Transverse colon (tissue), 4 donors: Measurements from ENCODE around the gene BLOC1S3. TPM values are rescaled to one million over a fixed set of nuclear protein-coding genes. Genes with fewer than 3 reads are reported as not detected.

Source experiments
- DNase-seq: peaks from one replicate; pipeline ENCODE4 v3.0.0-alpha.2; 2019
- H3K27ac ChIP-seq, 4 donors: fragments of 200-600 bp; sonication (generic); 2 replicates each; pipeline ENCODE4 v1.5.1; 2016 to 2018; ENCODE audit warnings: inconsistent platforms in 4 of 4
- H3K27me3 ChIP-seq: fragments of 200-600 bp; sonication (generic); 2 replicates; pipeline ENCODE4 v1.5.1; 2017; ENCODE audit warnings: inconsistent platforms
- H3K36me3 ChIP-seq, 4 donors: fragments of 200-600 bp; sonication (generic); 2 replicates each; pipeline ENCODE4 v1.5.1; 2017 to 2019; ENCODE audit warnings: inconsistent platforms in 4 of 4
- H3K4me1 ChIP-seq, 4 donors: fragments of 200-600 bp; sonication (generic); 2 replicates each; pipeline ENCODE4 v1.5.1; 2017 to 2020; ENCODE audit warnings: inconsistent platforms in 4 of 4
- H3K4me3 ChIP-seq, 4 donors: fragments of 200-600 bp; sonication (generic); 1 replicate in 1 of 4; 2 replicates in 3 of 4; pipeline versions ENCODE4 v1.5.1 to v1.6.1; 2017 to 2019; ENCODE audit warnings: inconsistent platforms in 4 of 4
- H3K9me3 ChIP-seq, 2 donors: fragments of 200-600 bp; sonication (generic); 2 replicates each; pipeline ENCODE4 v1.5.1; 2017 to 2019; ENCODE audit warnings: inconsistent platforms in 2 of 2
- EP300 ChIP-seq: sonication (generic); formaldehyde crosslinking; IDR thresholded peaks from one replicate; pipeline ENCODE4 v1.6.1; 2017; ENCODE audit warnings: antibody characterized with exemption, low read depth
- POLR2A ChIP-seq: fragments of 450-650 bp; IDR thresholded peaks from one replicate; pipeline ENCODE4 v1.6.1; 2016; ENCODE audit warnings: antibody characterized with exemption, mild to moderate bottlenecking, moderate library complexity
- POLR2AphosphoS5 ChIP-seq, 3 donors: sonication (generic); formaldehyde crosslinking; IDR thresholded peaks; one replicate each; pipeline ENCODE4 v1.6.1; 2016; ENCODE audit warnings: antibody characterized with exemption in 3 of 3
- WGBS, 2 donors: methylation state at CpG; one replicate each; pipeline ENCODE4 v1.1.5; 2018; ENCODE audit warnings: low coverage in 1 of 2; 5-methylcytosine and 5-hydroxymethylcytosine counted together
- in situ Hi-C, 4 donors: fragments of 200-750 bp; cut with MboI; loops; one replicate each; pipeline versions ENCODE4 v1.15.0 to v1.15.1; 2017; ENCODE audit warnings: low sequenced_read_pairs in 3 of 4, low pct_ligation_motif_present in 1 of 4, low pct_unique_long_range_greater_than_20kb in 1 of 4
- intact Hi-C: fragments of 100-400 bp; cut with DNase I; formaldehyde crosslinking; loops from one replicate; pipeline ENCODE4 v1.15.1; 2023; ENCODE audit warnings: low total_unique reads
- total RNA-seq, 4 donors: library from RNA; depleted of rRNA; stranded (reverse); fragments of >200 nt; gene quantifications; one replicate each; pipeline ENCODE4 v1.1.0, GENCODE V29; 2016
- TF ChIP-seq, protein P1 (sequence below), 5 experiments: fragments of 200-600 bp in 3 of 5; fragments of 450-650 bp in 2 of 5; sonication (generic) in 3 of 5; IDR thresholded peaks; 1 replicate in 2 of 5; 2 replicates in 3 of 5; pipeline ENCODE4 v1.5.1; 2016 to 2017; ENCODE audit warnings: antibody characterized with exemption in 5 of 5, inconsistent platforms in 3 of 5, mild to moderate bottlenecking in 2 of 5, moderate library complexity in 1 of 5

BLOC1S3 gene
- total RNA-seq, 4 donors from 2014 or later: 5.0 to 10.3 (median 9.2) TPM

DNA sequence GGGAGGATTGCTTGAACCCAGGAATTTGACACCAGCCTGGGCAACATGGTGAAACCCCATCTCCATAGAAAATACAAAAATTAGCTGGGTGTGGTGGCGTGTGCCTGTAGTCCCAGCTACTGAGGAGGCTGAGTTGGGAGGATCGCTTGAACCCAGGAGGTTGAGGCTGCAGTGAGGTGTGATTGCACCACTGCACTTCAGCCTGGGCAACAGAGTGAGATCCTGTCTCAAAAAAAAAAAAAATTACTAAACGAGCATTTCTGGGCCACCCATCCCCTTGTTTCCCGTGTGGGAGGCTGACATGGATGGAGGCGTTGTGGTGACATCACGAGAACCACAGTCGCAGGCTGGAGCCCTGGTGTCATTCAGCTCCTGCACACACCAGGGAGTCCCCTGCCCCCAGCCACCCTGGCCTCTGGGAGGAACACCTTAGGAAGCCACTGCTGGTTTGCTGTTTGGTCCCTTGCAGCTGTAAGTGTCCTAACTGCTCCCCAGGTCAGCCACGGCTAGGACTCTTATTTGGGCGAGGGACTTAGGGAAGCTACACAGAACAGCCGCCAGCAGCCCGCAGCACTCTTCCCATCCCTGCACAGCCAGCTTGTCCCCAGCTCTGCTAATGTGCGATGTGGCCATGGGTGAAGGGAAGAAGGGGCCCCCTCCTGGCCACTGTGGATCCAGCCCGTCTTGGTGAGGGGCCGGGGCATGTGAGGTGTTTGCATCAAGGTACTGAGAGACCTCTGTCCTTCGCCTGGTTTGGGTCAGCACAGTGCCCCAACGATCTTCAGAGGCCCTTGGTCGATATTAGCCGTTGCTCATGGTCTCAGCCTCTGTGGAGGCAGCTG lies 30.5 kb upstream of the BLOC1S3 start:
- H3K36me3 ChIP-seq: peaks cover 0 to 12% (median 6%) of the 10 kb centered on the region in 4 donors
- no peak overlapping the region for H3K27ac ChIP-seq
- TF ChIP-seq, protein P1, sequence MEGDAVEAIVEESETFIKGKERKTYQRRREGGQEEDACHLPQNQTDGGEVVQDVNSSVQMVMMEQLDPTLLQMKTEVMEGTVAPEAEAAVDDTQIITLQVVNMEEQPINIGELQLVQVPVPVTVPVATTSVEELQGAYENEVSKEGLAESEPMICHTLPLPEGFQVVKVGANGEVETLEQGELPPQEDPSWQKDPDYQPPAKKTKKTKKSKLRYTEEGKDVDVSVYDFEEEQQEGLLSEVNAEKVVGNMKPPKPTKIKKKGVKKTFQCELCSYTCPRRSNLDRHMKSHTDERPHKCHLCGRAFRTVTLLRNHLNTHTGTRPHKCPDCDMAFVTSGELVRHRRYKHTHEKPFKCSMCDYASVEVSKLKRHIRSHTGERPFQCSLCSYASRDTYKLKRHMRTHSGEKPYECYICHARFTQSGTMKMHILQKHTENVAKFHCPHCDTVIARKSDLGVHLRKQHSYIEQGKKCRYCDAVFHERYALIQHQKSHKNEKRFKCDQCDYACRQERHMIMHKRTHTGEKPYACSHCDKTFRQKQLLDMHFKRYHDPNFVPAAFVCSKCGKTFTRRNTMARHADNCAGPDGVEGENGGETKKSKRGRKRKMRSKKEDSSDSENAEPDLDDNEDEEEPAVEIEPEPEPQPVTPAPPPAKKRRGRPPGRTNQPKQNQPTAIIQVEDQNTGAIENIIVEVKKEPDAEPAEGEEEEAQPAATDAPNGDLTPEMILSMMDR (IDR thresholded peaks at IDR 0.05): no peak
- no peak for TF ChIP-seq EP300
- in situ Hi-C loops (no loop called here), intact Hi-C loops (no loop called here)
- H3K4me1 ChIP-seq: peaks cover 13 to 17% (median 14%) of the 10 kb centered on the region in 4 donors
- H3K9me3 ChIP-seq: no peaks in the 10 kb centered on the region
- H3K4me3 ChIP-seq: no peak overlapping the region
- no peak for DNase-seq
- 87 to 88% methylated on average over 3 to 18 of the region's 18 CpGs for WGBS, 2 donors
- peaks cover 28% of the 10 kb centered on the region for H3K27me3 ChIP-seq

DNA sequence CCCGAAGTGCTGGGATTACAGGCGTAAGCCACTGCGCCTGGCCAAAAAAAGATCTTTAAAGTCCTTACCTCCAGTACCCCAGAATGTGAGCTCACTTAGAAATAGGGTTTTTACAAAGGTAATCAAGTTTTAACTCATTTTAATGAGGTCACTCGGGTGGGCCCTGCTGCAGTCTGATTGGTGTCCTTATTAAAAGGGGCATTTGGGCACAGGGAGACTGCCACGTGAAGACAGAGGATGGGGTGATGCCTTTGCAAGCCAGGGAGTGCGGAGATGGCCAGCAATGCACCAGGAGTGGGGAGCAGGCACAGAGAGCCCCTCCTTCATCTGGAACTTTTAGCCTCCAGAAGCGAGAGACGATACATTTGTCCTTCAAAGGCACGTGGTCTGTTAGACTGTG lies 29.5 kb upstream of the BLOC1S3 start:
- 84% methylated on average over 9 of the region's 9 CpGs; no CpG with 5 or more reads in 1 of the 2 donors for WGBS, 2 donors
- Histone ChIP-seq H3K4me3 (no peak overlapping the region), H3K9me3 (no peaks in the 10 kb centered on the region), H3K27me3 (peaks cover 38% of the 10 kb centered on the region), H3K27ac (no peak overlapping the region), H3K36me3 (peaks cover 0 to 12% (median 6%) of the 10 kb centered on the region in 4 donors), H3K4me1 (peaks cover 20 to 27% (median 25%) of the 10 kb centered on the region in 4 donors)
- in situ Hi-C loops (no loop called here), intact Hi-C loops (no loop called here)
- DNase-seq: no peak
- no peak for TF ChIP-seq EP300
- no peak for TF ChIP-seq POLR2A
- TF ChIP-seq POLR2AphosphoS5 (IDR thresholded peaks at IDR 0.05): no peak
- TF ChIP-seq, protein P1 (IDR thresholded peaks at IDR 0.05): no peak

DNA sequence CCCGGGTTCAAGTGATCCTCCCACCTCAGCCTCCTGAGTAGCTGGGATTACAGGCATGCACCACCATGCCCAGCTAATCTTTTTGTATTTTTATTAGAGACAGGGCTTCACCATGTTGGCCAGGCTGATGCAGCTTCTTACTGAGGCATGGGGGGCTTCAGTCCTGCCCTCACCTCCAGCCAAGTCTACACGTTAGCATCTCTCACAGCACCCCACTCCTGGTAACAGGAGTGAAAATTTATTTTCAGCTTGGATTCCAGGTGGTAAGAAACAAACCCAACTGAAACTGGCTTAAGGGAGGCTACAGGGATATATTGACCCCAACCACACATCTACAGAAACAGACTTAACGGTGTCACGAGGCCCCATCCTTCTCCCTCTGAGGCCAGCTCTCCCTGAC lies 28.4 kb upstream of the BLOC1S3 start:
- in situ Hi-C loops: no loop called here
- 94 to 98% methylated on average over 3 to 4 of the region's 4 CpGs for WGBS, 2 donors

DNA sequence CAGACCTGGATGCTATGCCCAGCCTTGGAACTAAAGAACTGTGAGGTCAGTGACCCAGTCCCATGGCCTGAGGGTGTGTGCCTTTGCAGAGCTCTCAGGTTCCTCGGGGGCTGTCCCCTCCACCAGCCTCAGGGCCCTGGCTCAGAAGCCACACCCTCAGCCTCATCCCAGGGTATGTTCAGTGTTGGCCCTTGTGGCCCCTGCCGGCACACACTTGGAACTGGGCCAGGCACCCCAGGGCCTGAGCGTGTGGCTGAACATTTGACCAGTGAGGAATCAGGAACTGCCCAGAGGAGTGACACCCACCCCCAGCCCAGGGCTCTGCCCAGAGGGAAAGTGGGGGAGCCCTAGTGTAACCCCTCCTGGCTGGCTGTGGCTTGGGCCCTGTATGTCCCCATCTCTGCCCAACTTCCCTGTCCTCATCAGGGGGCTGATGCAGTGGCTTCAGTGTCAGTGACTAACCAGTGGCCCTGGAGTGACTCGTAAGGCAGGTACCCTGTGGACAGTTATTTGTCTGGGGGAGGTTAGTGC lies 27.8 kb upstream of the BLOC1S3 start:
- WGBS, 2 donors: 54% methylated on average over 4 of the region's 4 CpGs; no CpG with 5 or more reads in 1 of the 2 donors
- H3K27me3 ChIP-seq: peaks cover 50% of the 10 kb centered on the region

More for the DNA sequence above, 28.4 kb upstream of the BLOC1S3 start:
- Histone ChIP-seq H3K9me3 (no peaks in the 10 kb centered on the region), H3K27me3 (peaks cover 49% of the 10 kb centered on the region), H3K27ac (no peak overlapping the region), H3K4me3 (no peak overlapping the region), H3K4me1 (peaks cover 20 to 27% (median 25%) of the 10 kb centered on the region in 4 donors), H3K36me3 (peaks cover 0 to 8% (median 4%) of the 10 kb centered on the region in 4 donors)
- TF ChIP-seq POLR2A: no peak
- no peak for TF ChIP-seq EP300
- intact Hi-C loops: no loop called here
- no peak for DNase-seq

More for the DNA sequence above, 27.8 kb upstream of the BLOC1S3 start:
- H3K4me1 ChIP-seq: peaks cover 20 to 27% (median 25%) of the 10 kb centered on the region in 4 donors
- H3K4me3 ChIP-seq: no peak overlapping the region
- no peaks in the 10 kb centered on the region for H3K9me3 ChIP-seq
- no peak overlapping the region for H3K27ac ChIP-seq
- no peak for DNase-seq
- in situ Hi-C loops: no loop called here
- H3K36me3 ChIP-seq: peaks cover 0 to 2% (median under 1%) of the 10 kb centered on the region in 4 donors
- TF ChIP-seq POLR2A (no peak), POLR2AphosphoS5 (IDR thresholded peaks at IDR 0.05) (no peak), EP300 (no peak)
- TF ChIP-seq, protein P1 (IDR thresholded peaks at IDR 0.05): no peak
- intact Hi-C loops: no loop called here
